NT2/D1 (cell line): ENCODE measurements around the gene AKAP14.

Experiments used
- YY1 ChIP-seq: IDR thresholded peaks from 2 replicates; pipeline ENCODE4 v1.6.1; 2011; ENCODE audit not compliant: insufficient read length, insufficient read depth
- ZNF274 ChIP-seq: IDR thresholded peaks from 2 replicates; pipeline ENCODE4 v1.6.1; 2011; ENCODE audit warnings: mild to moderate bottlenecking, low read depth, low read length

- TF ChIP-seq YY1 (no peak), ZNF274 (no peak)
These were observed 47.7 kb downstream of the AKAP14 start, which contains the start of gene NKAP for GRCh38 chrX:119943185-119943988.
